Erythroblast (primary cell): ENCODE data around the gene RELA.

Experiments used
- GATA1 ChIP-seq: IDR thresholded peaks from 2 replicates; pipeline ENCODE4 v1.6.1; 2011; ENCODE audit warnings: low read depth, mild to moderate bottlenecking, control low read depth, low read length, moderate library complexity
- POLR2A ChIP-seq: IDR thresholded peaks from 2 replicates; pipeline ENCODE4 v1.6.1; 2011; ENCODE audit warnings: mild to moderate bottlenecking, low read length

DNA sequence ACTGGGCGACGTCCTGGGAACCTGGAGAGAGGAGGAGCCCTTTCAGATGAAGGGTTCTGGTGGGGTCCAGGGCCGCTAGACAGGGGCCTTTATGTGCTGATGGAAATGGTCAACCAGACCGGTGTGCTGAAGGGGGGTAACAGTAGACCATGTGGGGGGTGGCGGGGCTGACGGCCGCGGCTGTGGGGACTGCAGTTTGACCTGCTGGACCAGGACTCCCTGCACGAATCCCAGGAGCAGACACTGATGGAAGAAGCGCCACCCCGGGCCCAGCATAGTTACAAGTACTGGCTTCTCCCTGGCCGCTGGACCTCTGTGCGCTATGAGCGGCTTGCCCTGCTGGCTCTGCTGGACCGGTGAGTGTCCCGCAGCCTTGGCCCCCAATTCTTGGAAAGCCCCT lies 40.7 kb downstream of the RELA start:
- TF ChIP-seq POLR2A (no peak), GATA1 (no peak)
